GM19025 (cell line): ENCODE measurements around the gene ROR2.

Experiments used
- ATAC-seq: cut with Tn5 transposase; IDR thresholded peaks from one replicate; pipeline ENCODE4 v1.9.1; 2021; ENCODE audit warnings: mild to moderate bottlenecking, low read depth, moderate library complexity; ENCODE audit not compliant: unreplicated experiment

The ROR2 gene

GRCh38 chr9:91825422-91825821 lies 124.6 kb downstream of the ROR2 start:
- no peak for ATAC-seq

DNA sequence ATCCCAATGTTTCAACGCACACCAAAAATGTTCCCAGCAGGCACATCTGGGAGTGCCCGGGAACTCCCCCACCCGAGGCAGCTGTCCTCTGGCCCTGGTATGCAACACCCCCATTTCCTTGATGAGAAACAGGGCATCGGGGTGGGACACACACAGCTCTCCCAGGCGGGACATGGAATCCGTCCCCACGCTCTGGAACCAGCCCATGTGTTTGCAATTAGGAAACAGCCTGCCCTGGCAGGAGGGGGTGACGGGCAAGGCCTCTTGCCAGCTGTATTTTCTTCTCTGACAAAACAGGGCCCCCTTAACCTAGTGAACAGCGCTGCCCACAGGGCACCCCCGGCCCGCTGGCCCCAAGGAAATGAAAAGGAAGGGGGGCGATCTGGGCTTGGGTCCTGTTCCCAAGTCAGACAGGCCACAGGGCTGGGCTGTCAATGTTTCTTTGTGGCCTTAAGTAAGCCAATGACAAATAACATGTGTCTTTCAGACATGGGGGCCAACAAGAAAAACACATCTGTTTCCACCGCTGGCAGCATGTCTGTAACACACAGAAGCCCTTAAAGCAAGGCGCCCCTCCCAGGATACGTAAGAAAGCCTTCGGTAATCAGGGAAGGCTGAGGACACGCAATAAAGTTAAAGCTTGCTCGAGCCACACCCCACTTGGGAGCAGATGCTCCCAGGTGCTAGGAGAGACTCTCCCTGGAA lies 125.3 kb downstream of the ROR2 start:
- no peak for ATAC-seq

- no peak for ATAC-seq
These were observed 125.9 kb downstream of the ROR2 start for GRCh38 chr9:91824151-91824550.

- no peak for ATAC-seq
These were observed 128.8 kb downstream of the ROR2 start for GRCh38 chr9:91820949-91821880.

GRCh38 chr9:91820126-91820750 lies 129.8 kb downstream of the ROR2 start:
- ATAC-seq = no peak

DNA sequence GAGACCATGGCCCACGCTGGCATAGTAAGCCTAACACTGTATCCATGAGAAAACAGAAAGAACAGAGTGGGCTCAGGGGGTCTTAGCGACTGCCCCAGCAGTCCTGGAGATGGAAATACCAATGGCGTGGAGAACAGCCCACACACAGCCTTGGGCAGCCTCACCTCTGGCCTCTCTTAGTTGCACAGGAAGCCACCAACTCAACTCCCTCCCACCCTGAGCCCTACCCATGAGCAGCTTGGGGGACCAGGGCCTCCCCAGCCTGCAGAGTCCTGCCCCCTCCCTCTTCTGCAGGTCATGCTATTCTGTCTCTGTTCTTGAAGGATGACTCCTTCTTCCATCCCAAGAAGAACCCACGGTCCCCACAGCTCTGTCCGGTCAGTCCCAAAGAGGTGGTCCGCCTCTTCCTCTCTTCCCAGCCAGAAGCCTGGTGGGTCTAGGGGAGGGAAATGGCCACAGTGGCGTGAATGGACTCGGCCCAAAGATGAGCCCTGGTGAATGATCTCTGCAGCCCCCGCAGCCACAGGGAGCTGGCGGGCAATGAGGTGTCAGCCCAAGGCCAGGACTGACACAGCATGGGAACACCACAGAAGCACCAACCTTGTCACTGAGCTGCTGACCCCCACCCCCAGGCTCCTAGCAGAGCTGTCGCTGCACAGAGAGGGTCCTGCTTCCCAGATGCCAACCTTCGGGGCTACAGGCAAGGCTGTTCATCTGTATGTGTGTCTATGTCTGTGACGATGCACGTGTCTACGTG lies 131.2 kb downstream of the ROR2 start:
- no peak for ATAC-seq

DNA sequence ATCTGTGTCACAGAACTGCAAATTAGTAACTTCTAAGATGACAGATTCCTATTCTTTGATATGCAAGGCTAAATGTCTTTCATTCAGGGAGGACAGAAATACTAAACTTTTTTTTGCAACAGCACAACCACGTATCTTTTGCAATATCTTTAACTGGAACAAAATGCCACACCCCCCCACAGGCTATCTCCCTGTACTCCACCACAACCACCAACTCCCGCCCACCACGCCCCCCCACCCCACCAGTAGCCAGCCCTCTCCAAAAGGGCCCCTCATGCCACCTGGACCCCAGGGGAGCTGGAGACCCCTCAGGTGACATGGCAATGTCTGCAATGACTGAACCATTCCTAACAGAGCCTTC lies 131.8 kb downstream of the ROR2 start:
- no peak for ATAC-seq

DNA sequence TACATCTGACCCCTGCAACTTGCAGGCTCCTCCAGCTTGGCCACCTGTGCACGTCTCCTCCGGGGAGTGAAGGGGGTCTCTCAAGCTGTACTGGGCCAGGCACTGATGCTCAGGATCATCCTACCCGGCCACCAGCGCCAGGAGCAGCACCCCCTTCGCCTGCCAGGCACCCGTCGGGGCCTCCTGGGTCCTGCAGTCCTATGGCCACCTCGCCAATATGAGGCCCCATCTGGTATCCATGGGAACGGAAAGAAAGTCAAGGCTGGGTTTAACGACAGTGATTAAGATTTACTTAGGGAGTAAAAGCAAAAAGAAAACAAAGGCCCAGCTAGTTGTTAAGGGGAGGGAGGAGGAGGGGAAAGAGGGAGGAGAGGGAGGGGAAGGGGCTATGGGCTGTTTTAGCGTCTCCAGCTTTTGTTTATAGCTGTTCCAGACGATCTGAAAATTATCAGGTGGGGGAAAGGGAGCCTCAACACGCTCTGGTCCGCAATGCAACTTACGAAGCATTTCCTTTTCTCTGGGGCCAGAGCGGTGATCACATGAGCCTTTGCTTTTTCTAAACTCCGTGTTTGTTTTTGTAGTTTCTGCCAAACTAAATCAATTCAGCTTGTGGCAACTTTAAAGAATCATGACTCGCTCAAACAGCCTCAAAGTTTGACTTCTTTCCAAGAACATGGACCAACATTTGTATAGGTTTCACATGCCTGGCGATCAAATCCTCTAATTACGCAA lies 132.4 kb downstream of the ROR2 start:
- ATAC-seq = no peak

DNA sequence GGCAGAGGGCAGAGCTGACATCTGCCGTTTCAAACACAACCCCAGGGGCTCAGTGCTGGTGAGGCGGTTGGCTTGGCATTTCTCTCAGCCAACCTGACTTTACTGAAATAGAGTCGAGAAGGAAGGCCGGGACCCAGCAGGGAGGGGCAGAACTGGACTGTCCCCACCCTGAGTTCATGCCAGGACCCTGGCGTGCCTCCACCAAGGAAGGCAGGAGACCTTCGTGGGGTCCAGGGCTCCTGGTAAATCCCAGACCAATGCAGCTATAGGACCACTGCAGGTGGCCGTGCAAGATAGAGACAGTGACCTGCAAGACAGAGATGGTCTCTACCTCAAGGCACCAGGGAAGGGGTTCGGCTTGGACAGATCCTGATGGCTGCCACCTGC lies 132.9 kb downstream of the ROR2 start:
- no peak for ATAC-seq

GRCh38 chr9:91816356-91816755 lies 133.7 kb downstream of the ROR2 start:
- ATAC-seq = no peak

- no peak for ATAC-seq
These were observed 134.1 kb downstream of the ROR2 start for GRCh38 chr9:91815896-91816295.

- ATAC-seq = no peak
These were observed 135.3 kb downstream of the ROR2 start for GRCh38 chr9:91814753-91815152.

DNA sequence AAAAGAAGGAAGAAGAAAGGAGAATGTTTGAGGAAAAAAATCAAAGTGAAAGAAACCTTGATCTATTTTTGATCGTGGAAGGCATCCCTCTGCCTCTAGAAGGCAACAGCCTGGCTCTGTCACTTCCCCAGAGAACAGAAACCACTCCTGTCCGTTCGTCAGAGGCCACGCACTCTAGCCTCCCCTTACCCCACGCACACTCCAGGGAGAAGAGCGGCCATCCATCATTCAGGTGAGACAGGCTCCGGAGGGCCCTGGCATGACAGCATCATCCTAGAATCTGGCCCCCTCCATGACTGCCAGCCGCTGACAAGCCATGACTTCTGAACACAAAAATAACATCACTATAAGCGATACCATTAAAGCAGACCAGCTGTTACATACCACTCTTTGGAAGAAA lies 135.8 kb downstream of the ROR2 start:
- ATAC-seq = no peak

DNA sequence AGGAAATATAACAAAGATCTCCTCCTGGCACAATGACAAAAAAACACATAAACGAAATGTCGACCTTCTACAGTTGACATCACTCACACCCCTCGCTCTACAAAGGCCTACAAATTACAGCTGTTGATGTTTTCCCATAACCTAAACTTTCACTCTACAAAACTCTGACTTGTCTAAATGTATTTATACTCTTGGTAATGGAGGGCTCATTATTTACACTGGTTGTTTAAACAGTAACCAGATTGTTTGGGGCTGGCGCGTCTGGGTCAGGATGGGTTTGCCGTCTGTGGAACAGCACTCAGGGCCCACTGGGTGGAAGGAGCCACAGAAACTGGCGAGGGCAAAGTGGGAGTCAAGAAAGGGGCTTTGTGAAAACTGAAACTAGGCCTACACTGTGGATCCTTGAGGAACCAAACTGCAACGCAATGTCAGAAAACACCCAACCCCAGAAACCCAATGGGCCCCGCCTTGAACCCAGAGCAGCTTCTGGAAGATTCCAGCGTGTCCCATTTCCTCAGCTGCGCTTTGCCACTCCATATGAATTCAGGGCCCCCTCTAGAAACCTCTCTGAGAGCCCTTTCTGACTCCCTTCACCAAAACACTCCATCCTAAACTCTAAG lies 136.7 kb downstream of the ROR2 start:
- ATAC-seq = no peak

GRCh38 chr9:91812191-91812590 lies 137.8 kb downstream of the ROR2 start:
- ATAC-seq = no peak

GRCh38 chr9:91811024-91811909 lies 138.8 kb downstream of the ROR2 start:
- no peak for ATAC-seq

GRCh38 chr9:91810286-91810905 lies 139.6 kb downstream of the ROR2 start:
- ATAC-seq = no peak

DNA sequence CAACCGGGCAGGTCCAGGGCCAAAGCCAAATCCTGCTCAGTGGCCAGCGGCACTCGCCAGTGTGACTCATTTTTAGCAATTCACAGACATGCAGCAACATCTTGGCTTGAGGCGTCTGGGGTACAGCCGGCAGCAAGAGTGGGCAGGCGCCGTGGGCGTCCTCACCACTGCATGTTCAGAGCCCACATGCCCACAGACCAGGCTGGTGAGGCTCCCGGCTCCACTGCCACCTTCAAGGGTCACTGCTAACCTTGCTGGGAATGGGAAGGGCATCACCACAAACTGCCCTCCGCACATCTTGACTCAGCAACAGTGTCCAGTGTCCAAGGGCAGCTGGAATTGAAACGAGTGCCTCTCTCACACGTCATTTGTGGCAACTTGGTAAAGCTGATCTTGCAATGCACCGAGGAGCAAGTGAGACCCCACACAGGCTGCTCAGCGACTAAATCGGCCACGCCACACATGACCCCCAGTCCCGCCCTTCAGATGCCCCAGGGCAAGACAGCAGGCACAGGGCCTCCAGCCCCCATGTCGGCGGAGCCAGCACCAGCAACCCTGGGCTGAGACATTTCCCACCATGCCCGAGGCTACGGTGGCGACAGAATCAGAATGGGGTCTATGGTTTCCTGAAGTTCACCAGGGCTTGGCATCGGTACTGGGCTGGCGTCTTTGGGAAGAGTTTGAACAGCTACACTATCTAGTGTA lies 140.3 kb downstream of the ROR2 start:
- ATAC-seq = no peak
